Neuronal stem cell (in vitro differentiated cells): Measurements from ENCODE around the gene OMP.

ENCODE experiments used
- DNase-seq: peaks from one replicate; pipeline ENCODE4 v3.0.0-alpha.2; 2013; ENCODE audit warnings: low spot score
- H2AFZ ChIP-seq: one replicate; pipeline ENCODE4 v1.6.1; 2013; ENCODE audit warnings: mild to moderate bottlenecking, low read length, inconsistent platforms
- H2AK5ac ChIP-seq: 2 replicates; pipeline ENCODE4 v1.6.1; 2013; ENCODE audit warnings: low read depth, mild to moderate bottlenecking, inconsistent platforms, low read length, moderate library complexity, mixed read lengths
- H2BK120ac ChIP-seq: 2 replicates; pipeline ENCODE4 v1.6.1; 2013; ENCODE audit warnings: low read depth, mild to moderate bottlenecking, inconsistent platforms, low read length, moderate library complexity, mixed read lengths
- H2BK12ac ChIP-seq: one replicate; pipeline ENCODE4 v1.6.1; 2013; ENCODE audit warnings: low read length, inconsistent platforms
- H2BK15ac ChIP-seq: 2 replicates; pipeline ENCODE4 v1.6.1; 2013; ENCODE audit warnings: mild to moderate bottlenecking, low read length, inconsistent platforms, mixed read lengths
- H2BK5ac ChIP-seq: one replicate; pipeline ENCODE4 v1.6.1; 2013; ENCODE audit warnings: inconsistent platforms, mild to moderate bottlenecking, low read length, moderate library complexity
- H3K14ac ChIP-seq: one replicate; pipeline ENCODE4 v1.6.1; 2013; ENCODE audit warnings: low read length, inconsistent platforms
- H3K18ac ChIP-seq: 2 replicates; pipeline ENCODE4 v1.6.1; 2013; ENCODE audit warnings: low read length, inconsistent platforms
- H3K23ac ChIP-seq: 2 replicates; pipeline ENCODE4 v1.6.1; 2013; ENCODE audit warnings: low read depth, mild to moderate bottlenecking, mixed read lengths, low read length, inconsistent platforms; ENCODE audit not compliant: poor library complexity
- H3K27ac ChIP-seq: replicated peaks from 3 replicates; pipeline ENCODE4 v1.5.1; 2013; ENCODE audit warnings: low read length, inconsistent platforms
- H3K27me3 ChIP-seq, 3 experiments: 2 replicates each; pipeline ENCODE4 v1.6.1; 2013; ENCODE audit warnings: low read length in 3 of 3, mild to moderate bottlenecking in 2 of 3, inconsistent platforms in 1 of 3, low read depth in 1 of 3, mixed read lengths in 1 of 3, moderate library complexity in 1 of 3; ENCODE audit not compliant: control insufficient read depth in 3 of 3, insufficient read depth in 3 of 3
- H3K36me3 ChIP-seq, 2 donors: replicated peaks in 1 of 2; 2 replicates each; pipeline ENCODE4 v1.6.1; 2013; ENCODE audit warnings: low read length in 2 of 2; ENCODE audit not compliant: control insufficient read depth in 2 of 2, insufficient read depth in 2 of 2
- H3K4ac ChIP-seq: 2 replicates; pipeline ENCODE4 v1.6.1; 2013; ENCODE audit warnings: inconsistent platforms, mild to moderate bottlenecking, low read length, moderate library complexity
- H3K4me1 ChIP-seq, 2 donors: 1 replicate in 1 of 2; 2 replicates in 1 of 2; pipeline ENCODE4 v1.6.1; 2013; ENCODE audit warnings: low read length in 2 of 2, low read depth in 1 of 2; ENCODE audit not compliant: control insufficient read depth in 2 of 2, insufficient read depth in 1 of 2
- H3K4me2 ChIP-seq: one replicate; pipeline ENCODE4 v1.6.1; 2013; ENCODE audit warnings: mild to moderate bottlenecking, low read length, inconsistent platforms; ENCODE audit not compliant: insufficient read depth, poor library complexity, severe bottlenecking
- H3K4me3 ChIP-seq, 2 donors: 2 replicates each; pipeline ENCODE4 v1.5.1; 2013; ENCODE audit warnings: low read length in 2 of 2, mild to moderate bottlenecking in 2 of 2, inconsistent platforms in 1 of 2, moderate library complexity in 1 of 2
- H3K79me1 ChIP-seq: one replicate; pipeline ENCODE4 v1.6.1; 2013; ENCODE audit warnings: low read depth, mild to moderate bottlenecking, inconsistent platforms, low read length, moderate library complexity
- H3K9ac ChIP-seq: one replicate; pipeline ENCODE4 v1.6.1; 2013; ENCODE audit warnings: mild to moderate bottlenecking, low read depth, low read length, inconsistent platforms; ENCODE audit not compliant: poor library complexity
- H3K9me3 ChIP-seq, 2 donors: replicated peaks in 1 of 2; 2 replicates each; pipeline versions ENCODE3 to v1.6.1; 2013; ENCODE audit warnings: low read length in 2 of 2, mild to moderate bottlenecking in 2 of 2, inconsistent platforms in 1 of 2, low read depth in 1 of 2, mixed read lengths in 1 of 2, moderate library complexity in 1 of 2; ENCODE audit not compliant: control insufficient read depth in 2 of 2, insufficient read depth in 1 of 2
- H4K8ac ChIP-seq: one replicate; pipeline ENCODE4 v1.6.1; 2013; ENCODE audit warnings: low read depth, mild to moderate bottlenecking, inconsistent platforms, low read length, moderate library complexity
- H4K91ac ChIP-seq: one replicate; pipeline ENCODE4 v1.6.1; 2013; ENCODE audit warnings: low read length, low read depth, mild to moderate bottlenecking, inconsistent platforms; ENCODE audit not compliant: poor library complexity
- WGBS, 2 donors: extraction: QIAGEN DNeasy Blood & Tissue Kit; methylation state at CpG; one replicate each; pipeline ENCODE4 v1.1.7; 2013; ENCODE audit warnings: missing lambda C conversion rate in 2 of 2, mixed read lengths in 1 of 2; ENCODE audit not compliant: insufficient read length in 2 of 2, insufficient replicate concordance in 1 of 2; ENCODE audit errors: extremely low coverage in 2 of 2; 5-methylcytosine and 5-hydroxymethylcytosine counted together

Gene OMP

DNA sequence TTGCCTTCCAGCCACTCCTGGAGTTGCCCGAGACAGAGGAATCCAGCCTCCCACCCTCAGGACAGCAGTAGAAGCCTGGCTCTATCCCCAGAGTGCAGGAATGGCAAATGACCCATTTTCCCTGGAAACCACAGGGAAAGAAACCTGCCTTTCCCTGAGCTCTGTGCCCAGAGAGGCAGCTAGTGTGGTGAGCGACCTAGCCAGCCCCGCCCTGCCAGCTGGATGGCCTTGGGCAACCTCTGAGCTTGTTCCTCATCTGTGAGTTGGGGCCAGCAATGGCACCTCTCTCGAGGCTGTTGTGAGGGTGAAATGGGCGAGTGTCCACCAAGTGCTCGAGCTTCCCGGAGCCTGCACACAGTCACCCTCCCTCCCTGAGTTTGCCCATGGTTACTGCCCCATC is 3.7 kb downstream of the OMP start:
- DNase-seq = no peak
- H3K27ac ChIP-seq = no peak overlapping the region
- no peak overlapping the region for H3K4me2 ChIP-seq
- H3K4me1 ChIP-seq = no peaks in the 10 kb centered on the region
- peak overlapping the region; percentile 57 for H2BK5ac ChIP-seq
- H4K8ac ChIP-seq = no peak overlapping the region
- H3K18ac ChIP-seq = peak overlapping the region; percentile 35
- no peak overlapping the region for H4K91ac ChIP-seq
- no peak overlapping the region for H2AK5ac ChIP-seq
- no peak overlapping the region for H2BK12ac ChIP-seq
- WGBS, 2 donors = no CpG with 5 or more reads among the region's 7 CpGs
- no peak overlapping the region for H2AFZ ChIP-seq
- H3K4me3 ChIP-seq = no peak overlapping the region
- no peak overlapping the region for H2BK15ac ChIP-seq
- H3K14ac ChIP-seq = no peak overlapping the region
- no peak overlapping the region for H3K4ac ChIP-seq
- H3K23ac ChIP-seq = no peak overlapping the region
- no peak overlapping the region for H2BK120ac ChIP-seq
- no peak overlapping the region for H3K9ac ChIP-seq
- no peaks in the 10 kb centered on the region for H3K27me3 ChIP-seq
- H3K36me3 ChIP-seq = peaks cover 2 to 45% of the 10 kb centered on the region in 2 donors
- no peaks in the 10 kb centered on the region for H3K9me3 ChIP-seq
- no peaks in the 10 kb centered on the region for H3K79me1 ChIP-seq

DNA sequence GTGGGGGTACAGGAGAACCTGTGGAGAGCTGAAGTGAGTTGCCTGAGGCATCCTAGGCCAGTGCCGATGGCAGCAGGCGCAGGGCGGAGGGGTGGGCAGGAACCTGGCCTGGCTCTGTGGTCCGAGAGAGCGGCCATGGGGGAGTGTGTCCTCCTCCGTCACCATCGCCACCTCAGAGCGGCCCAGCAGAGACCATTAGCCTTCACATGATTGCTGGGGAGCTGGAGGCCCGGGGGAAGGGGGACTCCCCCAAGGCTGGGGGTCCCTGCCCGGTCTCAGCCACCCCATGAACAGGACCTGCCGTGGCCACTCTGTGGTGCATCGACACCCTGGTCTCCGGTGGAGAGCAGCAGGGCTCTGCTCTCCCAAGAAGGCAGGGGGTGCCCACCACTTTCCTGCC is 4.1 kb downstream of the OMP start:
- no peaks in the 10 kb centered on the region for H3K4me1 ChIP-seq

DNA sequence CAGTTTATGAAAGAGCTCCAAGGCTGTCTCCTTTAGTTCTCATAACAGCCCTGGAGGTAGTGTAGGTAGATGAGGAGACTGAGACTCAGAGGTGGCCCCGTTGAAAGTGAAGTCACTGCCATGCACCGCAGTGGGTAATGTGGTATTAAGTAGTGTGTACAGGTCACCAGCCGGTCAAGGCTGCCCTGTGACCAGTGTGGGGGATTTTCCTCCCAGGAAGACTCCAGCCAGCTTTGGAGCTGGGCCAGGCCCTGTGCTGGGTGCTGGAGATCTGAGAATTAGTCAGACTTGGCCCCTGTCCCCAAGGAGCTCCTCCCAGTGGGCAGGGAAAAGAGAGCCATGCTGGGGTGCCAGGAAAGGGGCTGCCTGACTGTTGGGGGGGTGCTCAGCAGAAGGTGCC is 5.3 kb downstream of the OMP start:
- H3K23ac ChIP-seq = peak overlapping the region; percentile 29
- H3K9me3 ChIP-seq = no peaks in the 10 kb centered on the region
- H2BK12ac ChIP-seq = no peak overlapping the region
- H3K36me3 ChIP-seq = peaks cover 2 to 36% of the 10 kb centered on the region in 2 donors
- H4K91ac ChIP-seq = no peak overlapping the region
- no peak overlapping the region for H2BK120ac ChIP-seq
- no peak overlapping the region for H2AK5ac ChIP-seq
- H4K8ac ChIP-seq = no peak overlapping the region
- peak overlapping the region; percentile 57 for H3K18ac ChIP-seq
- H3K79me1 ChIP-seq = no peaks in the 10 kb centered on the region
- H2AFZ ChIP-seq = no peak overlapping the region
- peaks cover 0 to under 1% of the 10 kb centered on the region in 2 donors for H3K4me1 ChIP-seq
- H3K27me3 ChIP-seq = no peaks in the 10 kb centered on the region
- no peak overlapping the region for H2BK15ac ChIP-seq
- no peak overlapping the region for H3K4ac ChIP-seq
- peak overlapping the region; percentile 73 for H2BK5ac ChIP-seq
- WGBS, 2 donors = no CpG with 5 or more reads among the region's 3 CpGs
- H3K27ac ChIP-seq = no peak overlapping the region
- no peak overlapping the region for H3K4me3 ChIP-seq
- H3K14ac ChIP-seq = no peak overlapping the region
- H3K9ac ChIP-seq = no peak overlapping the region
- no peak for DNase-seq
- no peak overlapping the region for H3K4me2 ChIP-seq

More for the DNA sequence above, 4.1 kb downstream of the OMP start:
- no peak overlapping the region for H3K14ac ChIP-seq
- no peak overlapping the region for H3K4ac ChIP-seq
- H3K9me3 ChIP-seq = no peaks in the 10 kb centered on the region
- no peak overlapping the region for H4K91ac ChIP-seq
- H3K23ac ChIP-seq = no peak overlapping the region
- H2BK120ac ChIP-seq = no peak overlapping the region
- no CpG with 5 or more reads among the region's 13 CpGs for WGBS, 2 donors
- H3K4me3 ChIP-seq = no peak overlapping the region
- H3K18ac ChIP-seq = peak overlapping the region; percentile 13
- DNase-seq = no peak
- H2BK12ac ChIP-seq = no peak overlapping the region
- H2AFZ ChIP-seq = no peak overlapping the region
- H2BK15ac ChIP-seq = no peak overlapping the region
- no peaks in the 10 kb centered on the region for H3K79me1 ChIP-seq
- H4K8ac ChIP-seq = no peak overlapping the region
- peak overlapping the region; percentile 2 for H2AK5ac ChIP-seq
- H3K27me3 ChIP-seq = no peaks in the 10 kb centered on the region
- H3K27ac ChIP-seq = no peak overlapping the region
- H2BK5ac ChIP-seq = peak overlapping the region; percentile 57
- no peak overlapping the region for H3K4me2 ChIP-seq
- H3K9ac ChIP-seq = peak overlapping the region; percentile 0
- H3K36me3 ChIP-seq = peaks cover 2 to 41% of the 10 kb centered on the region in 2 donors

DNA sequence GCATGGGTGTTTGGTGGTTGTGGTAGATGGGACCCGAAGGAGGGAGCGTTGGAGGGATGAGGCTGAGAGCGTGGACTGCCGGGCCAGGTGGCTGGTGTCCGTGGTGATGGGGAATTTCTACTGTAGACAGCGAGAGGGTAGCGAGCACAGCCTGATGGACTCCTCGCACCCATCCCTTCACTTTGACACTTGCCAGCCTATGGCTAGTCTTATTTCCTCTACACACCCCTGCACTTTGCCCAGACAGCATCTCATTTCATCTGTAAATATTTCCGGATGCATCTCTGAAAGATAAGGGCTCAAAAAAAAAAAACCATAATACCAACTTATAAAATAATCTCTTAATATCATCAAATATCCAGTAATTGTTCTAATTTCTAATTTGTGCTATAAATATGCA is 5.8 kb downstream of the OMP start:
- no peaks in the 10 kb centered on the region for H3K27me3 ChIP-seq
- no peak overlapping the region for H4K91ac ChIP-seq
- WGBS, 2 donors = no CpG with 5 or more reads among the region's 9 CpGs
- H3K18ac ChIP-seq = no peak overlapping the region
- H3K27ac ChIP-seq = no peak overlapping the region
- no peak overlapping the region for H2BK5ac ChIP-seq
- no peak overlapping the region for H3K9ac ChIP-seq
- no peaks in the 10 kb centered on the region for H3K9me3 ChIP-seq
- no peak overlapping the region for H4K8ac ChIP-seq
- no peak overlapping the region for H2BK15ac ChIP-seq
- H2AK5ac ChIP-seq = peak overlapping the region; percentile 59
- H2AFZ ChIP-seq = no peak overlapping the region
- peaks cover 0 to 5% of the 10 kb centered on the region in 2 donors for H3K4me1 ChIP-seq
- no peak for DNase-seq
- peaks cover 2 to 36% of the 10 kb centered on the region in 2 donors for H3K36me3 ChIP-seq
- H3K4me2 ChIP-seq = no peak overlapping the region
- H2BK120ac ChIP-seq = no peak overlapping the region
- no peaks in the 10 kb centered on the region for H3K79me1 ChIP-seq
- no peak overlapping the region for H3K4me3 ChIP-seq
- no peak overlapping the region for H3K4ac ChIP-seq
- H3K14ac ChIP-seq = no peak overlapping the region
- H2BK12ac ChIP-seq = no peak overlapping the region
- H3K23ac ChIP-seq = peak overlapping the region; percentile 29
